COLO668 (cell line): ENCODE results near the gene BDKRB2.

Experiments used
- DNase-seq: peaks from one replicate; lab custom pipeline; 2025; ENCODE audit not compliant: unreplicated experiment; lab: John Stamatoyannopoulos, UW

The BDKRB2 gene

DNA sequence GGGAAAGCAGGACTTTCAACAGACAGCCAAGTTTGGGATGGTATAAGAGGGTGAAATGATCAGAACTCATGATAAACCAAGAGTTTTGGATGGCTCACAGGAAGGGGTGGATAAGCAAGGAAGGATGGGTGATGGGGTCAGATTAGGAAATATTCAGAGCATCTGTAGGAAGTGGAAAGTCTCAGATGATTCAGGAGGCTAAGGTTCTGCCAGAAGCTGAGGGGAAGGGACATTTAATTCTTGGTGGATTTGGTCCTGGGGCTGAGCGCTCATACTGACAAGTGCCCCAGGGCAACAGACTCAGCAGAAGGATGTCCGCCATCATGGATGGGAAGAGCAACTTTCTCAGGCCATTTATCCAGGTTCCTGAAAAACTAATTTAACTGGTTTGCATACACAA, 28.4 kb upstream of the BDKRB2 start:
- DNase-seq: no peak

DNA sequence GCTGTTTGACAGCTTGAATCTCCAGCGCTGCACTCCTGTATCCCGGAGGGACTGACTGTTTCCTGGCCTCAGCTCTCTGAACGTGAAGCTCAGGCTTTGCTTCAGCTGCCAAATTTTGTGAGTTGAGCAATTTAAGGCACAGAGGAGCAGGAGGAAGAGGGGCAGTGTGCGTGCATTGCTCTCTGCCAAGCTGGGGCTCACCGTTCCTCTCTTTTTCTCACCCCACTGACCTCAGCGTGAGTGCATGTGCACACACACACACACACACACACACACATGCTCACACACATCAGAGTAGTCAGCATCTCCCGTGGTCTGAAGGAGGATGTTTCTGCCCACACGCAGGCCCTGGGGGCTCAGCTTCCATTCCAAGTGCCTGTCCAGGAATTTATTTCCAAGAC, 27.8 kb upstream of the BDKRB2 start:
- DNase-seq: no peak

DNA sequence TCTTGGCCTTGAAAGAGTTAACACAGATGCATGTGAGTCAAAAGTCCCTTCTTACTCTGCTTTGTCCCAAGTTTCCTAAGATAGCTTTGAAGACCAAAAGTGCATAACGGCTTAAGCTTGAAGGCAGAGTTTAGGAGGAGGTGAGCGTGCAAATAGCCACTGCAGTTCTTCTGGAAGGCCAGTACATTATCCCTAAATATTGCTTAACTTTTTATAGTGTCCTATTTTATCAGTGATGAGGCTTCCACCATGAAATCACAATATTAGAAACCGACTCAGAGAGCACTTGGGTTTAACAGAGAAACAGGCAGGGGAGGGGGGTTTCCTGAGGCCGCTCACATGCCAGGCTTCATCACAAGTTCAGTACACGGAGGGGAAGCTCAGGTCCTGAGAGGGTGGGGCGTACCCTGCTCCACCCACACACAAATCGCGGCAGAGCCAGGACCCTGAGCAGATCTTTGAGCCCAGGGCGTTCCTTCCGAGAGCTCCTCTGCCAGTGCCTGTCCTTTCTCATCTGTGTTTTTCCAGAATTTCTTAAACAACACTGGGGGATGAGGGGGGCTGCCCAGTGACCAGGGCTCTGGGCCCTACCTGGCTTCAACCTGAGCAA, 26.8 kb upstream of the BDKRB2 start:
- DNase-seq: no peak

DNA sequence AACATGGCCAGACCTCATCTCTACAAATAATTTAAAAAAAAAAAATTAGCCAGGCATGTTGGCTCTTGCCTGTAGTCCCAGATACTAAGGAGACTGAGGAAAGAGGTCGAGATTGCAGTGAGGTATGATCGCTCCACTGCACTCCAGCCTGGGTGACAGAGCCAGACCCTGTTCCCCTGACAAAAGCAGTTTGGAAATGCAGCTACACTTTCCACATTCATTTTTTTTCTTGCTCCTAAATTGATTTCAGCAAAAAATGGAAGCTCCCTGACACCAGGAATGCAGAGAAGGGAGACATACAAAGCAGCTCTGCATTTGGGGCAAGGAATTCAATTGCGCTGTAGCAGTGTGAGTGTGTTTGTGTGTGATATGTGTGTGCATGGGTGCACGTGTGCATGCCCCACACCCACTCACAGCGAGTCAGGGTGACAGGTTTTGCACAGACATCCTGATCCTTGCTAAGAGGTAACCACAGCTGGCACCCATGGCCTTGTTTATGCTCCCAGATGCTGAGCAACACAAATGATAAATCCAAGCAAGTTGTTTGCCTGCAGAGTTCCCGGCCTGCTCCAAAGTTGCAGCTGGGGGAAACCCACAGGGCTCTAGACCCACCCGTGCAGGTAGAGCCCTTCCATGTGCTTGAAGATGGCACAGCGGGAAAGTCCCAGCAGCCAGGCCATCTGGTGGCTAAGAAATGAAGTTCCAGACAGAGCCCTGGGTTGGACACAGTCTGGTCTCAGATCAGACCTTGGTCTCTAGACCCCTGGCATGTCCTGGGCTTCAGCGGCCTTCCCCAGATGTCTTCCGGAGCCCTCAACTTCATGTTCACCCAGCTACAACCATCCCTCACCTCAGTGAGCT, 25.9 kb upstream of the BDKRB2 start:
- DNase-seq: no peak

DNA sequence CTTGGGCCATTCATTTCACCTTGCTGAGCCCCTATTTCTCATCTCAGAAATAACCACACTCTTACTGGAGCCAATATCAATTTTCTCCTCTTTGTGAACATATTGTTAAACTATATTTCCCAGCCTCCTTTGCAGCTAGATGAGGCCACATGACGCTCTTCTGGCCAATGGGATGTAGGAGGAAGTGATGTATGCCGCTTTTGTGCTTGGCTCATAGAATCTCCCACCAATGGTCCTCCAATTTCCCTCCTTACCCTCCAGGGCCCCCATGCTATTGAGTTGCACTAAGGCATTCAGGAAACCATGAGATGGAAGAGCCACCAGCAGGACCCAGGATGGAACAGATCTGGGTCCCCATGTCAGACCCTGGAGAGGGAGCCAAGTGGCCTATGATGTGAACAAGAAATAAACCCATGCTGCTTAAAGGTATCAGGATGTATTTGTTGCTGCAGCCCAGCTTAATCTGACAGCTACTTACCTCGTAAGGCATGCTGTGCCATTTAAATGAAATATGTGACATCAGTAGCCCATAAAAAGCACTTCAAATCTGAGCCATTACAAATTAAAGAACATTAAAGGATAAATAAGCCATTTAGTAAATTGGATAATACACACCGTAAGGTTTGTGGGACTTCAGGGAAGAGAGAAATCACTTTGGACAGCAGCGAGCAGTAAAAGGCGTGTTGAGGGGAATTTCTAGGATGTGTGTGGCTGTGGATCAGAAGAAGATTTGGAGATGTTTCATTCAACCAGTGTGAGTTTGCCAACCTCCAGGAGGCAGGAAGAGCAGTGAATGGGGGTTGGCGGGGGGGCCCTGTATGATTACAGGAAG, 24.4 kb upstream of the BDKRB2 start:
- no peak for DNase-seq

DNA sequence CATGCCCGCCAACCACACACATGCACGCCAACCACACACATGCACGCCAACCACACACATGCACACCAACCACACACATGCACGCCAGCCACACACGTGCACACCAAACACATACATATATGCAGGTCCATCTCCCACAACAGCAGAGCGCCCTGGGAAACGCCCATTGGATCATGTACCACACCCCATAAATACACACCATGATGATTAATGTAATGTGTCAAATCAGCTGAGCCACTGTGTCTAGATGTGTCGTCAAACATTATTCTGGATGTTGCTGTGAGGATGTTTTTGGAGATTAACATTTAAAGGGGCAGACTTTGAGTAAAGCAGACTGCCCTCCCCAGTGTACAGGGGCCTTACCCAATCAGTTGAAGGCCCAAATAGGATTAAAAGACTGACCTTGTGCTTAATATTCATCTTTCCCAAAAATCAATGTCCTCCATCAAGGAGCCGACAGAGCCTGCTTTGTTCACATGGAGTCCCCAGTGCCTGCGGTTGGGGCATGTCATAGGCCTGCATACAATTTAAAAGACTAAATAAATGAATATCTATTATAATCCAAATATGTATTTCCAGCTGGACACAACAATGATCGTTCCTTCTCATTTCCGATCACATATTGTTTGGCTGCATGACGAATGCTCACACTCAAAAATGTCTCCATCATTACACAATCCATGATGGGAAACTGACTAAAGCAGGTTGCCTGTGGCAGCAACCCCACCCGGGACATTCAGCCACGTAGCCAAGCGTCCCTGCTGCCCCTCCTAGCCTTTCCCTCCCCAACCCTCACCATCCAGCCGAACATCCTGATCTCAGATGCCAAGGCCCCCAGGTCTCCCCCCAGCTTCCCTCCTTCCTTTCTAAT, 23.2 kb upstream of the BDKRB2 start:
- DNase-seq: no peak

DNA sequence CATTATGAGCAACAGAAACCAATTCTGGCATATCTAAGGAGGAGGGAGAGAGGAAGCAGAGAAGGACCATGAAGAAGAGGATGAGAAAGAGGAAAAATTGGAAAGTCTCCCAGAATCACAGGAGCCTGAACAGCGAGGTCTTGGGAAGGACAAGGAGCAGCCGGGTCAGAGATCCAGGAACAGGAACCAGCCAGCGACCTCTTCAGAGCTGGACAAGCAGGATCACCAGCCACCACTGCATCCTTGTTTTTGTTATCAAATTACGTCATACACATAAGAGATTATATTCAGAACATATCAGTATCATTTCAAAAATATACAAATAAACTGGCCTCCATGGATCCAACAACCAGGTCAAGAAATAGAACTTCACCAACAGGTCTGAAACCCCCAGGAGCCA, 22.1 kb upstream of the BDKRB2 start:
- DNase-seq: no peak

DNA sequence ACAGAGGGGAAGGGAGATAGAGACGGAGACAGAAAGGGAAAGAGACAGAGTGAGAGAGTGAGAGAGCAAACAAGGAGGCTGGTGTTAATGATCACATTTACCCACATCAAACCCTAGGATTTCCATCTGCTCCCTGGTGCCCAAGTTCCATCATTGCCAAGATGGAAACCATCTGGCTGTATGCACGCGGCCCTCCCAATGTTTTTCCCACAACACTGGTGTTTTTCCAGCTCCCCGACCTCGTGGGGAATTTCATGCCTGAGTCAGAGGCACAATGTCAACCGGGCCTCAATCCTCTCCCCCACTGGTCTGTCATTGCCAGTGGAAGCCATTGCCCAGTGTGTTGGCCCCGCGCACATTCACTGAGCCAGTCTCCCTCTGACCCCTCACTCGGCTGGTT, 19.9 kb upstream of the BDKRB2 start:
- DNase-seq: no peak

DNA sequence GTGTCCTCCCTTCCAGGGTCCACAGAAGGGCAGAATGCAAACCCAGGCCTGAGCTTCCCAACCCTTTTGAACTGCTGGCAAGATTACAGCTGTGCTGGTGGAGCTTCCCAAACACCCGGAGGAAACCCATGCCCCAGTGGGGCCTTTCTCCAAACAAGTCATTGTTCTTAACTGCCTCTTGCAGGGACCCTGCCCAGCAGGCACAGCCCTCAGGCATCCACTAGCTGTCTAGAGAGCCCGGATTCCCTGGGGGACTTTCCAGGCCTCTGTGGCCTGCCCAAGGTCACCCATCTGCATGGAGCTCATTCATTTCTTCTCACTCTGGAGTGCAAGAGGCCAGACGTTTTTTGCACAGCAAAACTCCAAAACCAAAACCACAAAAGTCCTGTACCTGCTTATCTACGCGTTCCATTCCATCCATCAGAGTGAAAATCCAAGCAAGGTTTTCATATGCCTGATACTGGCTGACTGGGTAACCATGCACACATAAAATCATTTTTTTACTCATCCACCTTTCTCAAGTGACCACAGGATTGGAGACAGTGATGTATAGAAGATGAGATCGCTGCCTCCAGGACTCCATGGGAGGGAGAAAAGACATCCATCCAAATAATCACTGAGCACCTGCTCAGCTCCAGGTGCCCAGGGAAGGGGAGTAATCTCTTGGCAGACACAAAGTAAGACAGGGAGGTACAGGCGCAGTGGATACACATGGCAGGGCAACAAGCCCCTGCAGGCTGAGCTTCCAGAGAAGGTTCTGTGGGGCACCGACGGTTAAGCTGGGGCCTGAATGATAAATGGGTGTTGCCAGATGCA, 17.2 kb upstream of the BDKRB2 start:
- DNase-seq: no peak

DNA sequence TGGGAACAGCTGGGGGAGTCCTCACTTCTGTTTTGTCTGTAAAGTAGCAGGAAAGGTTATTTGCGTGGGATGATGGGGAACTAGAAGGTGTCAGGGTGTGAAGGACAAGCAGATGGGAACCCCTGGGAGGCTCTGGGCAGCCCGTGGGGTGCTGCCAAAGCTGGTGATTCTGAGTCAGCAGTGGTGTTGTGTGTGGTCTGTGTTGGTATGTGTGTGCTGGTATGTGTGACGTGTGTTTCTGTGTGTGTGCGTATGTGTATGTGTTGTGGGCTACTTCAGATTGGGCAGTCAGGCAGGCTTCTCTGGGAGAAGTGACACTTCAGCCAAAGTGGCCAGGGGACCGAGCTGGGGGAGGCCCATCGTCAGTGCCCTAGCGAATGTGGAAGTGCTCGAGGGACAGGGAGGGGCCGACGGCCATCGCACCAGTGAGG, 15.3 kb upstream of the BDKRB2 start:
- no peak for DNase-seq

DNA sequence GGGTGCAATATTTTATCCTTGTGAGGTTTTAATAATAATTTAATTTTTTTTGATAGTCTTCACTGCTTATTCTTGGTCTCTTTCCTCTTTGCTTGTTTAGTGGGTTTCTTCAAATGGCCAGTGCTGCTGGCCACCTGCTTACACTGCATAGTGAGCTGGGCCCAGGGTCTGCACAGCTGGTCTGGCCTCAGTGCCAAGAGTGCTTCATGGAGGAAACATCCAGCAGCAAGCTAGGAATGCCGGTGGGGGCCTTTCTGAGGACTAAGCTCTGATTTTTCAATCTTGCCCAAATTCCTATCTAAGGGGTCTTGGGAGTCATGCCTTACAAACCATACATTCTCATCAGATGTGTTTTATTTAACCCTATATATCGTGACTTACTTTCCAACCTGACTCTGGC, 13.3 kb upstream of the BDKRB2 start:
- no peak for DNase-seq

DNA sequence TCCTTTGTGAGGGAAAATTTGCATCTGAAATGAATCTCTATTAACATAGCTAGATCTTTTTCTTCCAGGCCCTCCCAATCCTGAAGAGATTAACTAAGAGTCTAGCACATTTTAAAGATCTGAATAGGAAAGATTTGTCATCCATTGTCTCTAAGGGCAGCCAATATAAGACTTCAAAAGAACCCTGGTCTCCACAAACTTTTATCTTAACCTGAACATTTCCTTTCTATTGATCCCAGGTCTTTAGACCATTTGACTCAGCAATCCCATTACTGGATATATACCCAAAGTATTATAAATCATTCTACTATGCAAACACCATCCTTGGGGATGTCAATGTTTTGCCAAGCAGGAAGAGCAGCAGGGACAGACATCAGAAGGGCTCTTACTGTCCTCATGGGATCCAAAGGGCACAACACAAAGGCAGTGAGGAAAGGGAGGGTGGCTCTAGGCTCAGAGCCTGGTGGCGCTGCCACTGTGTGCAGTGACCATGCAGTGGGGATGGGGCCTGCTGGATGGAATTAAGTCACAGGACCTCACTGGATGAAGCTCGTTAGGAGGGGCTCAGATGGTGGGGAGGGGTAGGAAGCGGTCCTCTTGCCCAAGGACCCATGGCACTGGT, 12.7 kb upstream of the BDKRB2 start:
- DNase-seq: peak; percentile 22

DNA sequence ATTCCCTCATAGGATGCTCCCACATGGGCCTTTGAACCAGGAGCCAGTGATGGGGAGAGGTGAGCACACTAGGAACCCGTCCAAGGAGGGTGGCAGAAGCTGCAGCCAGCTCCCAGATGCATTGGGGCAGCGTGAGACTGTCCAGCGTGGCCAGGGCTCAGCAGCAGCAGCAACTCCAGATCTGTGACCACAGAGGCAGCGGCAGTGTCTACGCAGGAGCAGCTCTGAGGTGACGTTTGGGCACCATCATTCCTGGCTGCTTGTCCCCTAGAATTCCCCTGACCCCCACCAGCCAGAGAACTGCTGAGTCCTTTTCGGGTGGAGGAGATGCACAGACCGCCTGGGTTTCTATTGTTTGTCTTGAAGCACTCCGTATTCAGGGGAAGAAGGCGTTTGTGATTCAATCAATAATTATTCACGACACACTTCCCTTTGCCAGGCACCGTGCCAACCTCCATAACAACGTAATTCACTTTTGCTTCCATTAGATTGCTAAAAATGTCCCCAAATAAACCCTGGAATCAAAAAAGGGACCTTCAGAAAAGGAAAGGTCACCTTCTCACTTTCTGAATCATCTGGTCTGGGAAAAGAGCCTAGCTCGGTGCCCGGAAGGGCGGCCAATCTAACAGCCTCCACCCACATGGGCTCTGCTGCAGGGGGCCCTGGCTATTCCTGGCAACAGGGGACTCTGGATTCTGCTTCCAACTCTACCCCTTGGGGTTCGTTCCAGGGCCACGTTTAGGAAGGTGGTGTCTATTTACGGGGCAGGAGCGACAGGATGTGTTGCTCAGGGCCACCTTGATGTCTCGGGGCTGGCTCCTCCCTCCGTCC, 11.4 kb upstream of the BDKRB2 start:
- no peak for DNase-seq

DNA sequence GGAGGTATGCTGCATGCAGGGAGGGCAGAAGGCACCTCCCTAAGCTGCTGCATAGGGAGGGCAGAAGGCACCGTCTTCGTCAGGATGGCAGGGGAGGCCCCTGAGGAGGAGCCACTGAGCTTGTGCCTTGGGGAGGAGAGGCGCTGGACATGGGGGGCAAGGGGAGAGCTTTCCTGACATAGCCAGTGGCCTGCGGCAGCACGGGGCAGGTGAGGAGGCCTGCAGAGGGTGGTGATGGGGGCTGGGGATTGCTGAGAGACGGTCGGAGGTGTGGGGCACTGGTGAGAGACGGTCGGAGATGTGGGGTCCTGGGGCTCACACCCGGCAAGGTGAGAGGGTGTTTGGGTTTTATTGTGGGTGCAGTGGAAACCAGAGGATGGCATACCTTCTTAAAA, 10.4 kb upstream of the BDKRB2 start:
- no peak for DNase-seq

DNA sequence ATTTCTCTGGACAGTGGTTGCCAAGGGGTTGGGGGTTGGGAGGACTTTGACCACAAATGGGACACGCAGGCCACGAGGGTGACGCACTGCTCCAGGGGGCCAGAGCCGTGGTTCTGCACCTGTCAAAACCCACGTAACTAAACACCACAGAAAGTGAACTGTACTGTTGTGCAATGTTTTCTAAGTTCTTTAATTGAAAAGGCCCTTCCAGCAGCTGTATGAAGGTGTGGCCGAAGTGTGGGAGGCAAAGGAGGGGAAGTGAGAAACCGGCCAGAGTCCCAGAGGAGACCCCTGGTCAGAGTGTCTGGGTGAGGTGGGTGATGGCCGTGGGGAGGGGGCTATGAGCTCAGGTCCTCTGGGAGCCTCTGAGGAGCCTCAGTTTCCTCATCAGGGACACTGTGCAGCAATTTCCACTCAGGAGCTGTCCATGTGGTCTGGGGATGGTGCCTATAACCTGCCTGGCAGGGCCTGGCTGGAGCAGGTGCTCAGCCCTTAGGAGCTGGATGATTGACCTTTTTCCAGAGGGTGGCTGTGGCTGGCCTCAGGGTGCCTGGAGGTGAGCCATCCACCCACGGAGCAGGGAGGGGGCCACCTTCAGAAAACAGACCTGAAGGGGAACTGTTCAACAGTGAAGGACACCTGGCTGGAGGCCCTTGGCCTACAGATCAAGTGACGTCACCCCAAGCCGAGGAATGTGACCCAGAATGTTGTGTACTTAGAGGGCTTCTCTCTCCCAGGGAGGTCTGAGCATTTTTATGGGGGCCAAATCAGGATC, 9.8 kb upstream of the BDKRB2 start:
- DNase-seq: no peak

DNA sequence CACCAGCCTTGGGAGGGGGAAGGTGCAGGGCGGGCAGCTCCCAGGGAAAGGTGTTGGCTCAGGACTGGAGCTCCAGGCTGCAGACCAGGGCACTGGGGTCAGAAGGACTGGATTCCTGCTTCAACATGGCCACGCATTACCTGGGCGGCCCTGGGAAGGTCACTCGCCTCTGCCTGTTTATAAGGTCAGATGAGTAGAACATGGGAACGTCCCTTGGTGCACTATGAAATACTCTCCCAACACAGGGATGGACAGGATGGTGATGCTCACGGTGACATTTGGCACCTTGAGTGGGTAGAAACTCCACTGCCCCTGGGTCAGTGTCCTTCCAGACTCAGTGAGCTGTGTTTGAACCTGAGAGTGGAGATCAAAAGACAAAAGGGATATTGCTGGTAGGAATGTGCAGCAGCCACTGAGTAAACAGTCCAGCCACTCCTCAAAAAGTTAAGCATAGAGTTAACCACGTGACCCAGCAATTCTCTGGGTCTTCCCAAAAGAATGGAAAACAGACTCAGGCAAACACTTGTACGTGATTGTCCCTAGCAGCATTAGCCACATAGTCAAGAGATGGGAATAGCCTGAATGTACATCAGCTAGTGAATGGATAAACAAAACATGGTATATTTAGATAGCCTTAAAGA, 9.1 kb upstream of the BDKRB2 start:
- no peak for DNase-seq

DNA sequence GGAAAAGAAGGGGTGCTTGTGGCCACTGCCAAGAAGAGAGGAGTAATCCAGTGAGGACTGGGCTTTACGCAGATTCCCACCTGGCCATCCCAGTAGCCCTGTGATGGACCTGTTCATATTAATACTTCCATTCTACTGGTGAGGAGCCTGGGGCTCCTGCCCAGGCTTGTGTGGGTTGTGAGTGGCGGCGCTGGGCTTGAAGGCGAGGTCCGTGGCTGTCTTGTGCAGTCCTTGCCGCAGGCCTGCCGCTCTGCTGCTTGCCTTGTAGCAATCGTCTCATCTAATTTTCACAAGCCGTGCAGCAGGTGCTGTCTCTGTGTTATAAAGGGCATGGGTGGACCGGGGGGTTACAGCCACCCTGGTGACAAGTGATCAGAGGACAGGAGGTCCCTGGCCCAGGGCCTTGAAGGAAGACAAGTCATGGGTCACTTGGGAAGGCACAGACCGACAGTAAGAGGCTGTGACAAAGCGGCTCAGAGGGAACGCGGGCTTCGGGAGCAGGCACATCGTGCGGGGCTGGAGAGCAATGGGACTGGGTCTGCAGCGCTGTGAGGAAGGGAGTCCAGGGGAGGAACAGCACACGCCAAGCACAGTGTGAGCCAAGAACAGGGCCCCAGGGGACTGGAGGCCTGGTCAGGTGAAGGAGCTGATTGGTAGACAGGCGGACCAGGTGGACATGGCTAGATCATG, 7.3 kb upstream of the BDKRB2 start:
- DNase-seq: no peak
